ENCODE measurements around the gene ZBTB24.

The ZBTB24 gene

DNA sequence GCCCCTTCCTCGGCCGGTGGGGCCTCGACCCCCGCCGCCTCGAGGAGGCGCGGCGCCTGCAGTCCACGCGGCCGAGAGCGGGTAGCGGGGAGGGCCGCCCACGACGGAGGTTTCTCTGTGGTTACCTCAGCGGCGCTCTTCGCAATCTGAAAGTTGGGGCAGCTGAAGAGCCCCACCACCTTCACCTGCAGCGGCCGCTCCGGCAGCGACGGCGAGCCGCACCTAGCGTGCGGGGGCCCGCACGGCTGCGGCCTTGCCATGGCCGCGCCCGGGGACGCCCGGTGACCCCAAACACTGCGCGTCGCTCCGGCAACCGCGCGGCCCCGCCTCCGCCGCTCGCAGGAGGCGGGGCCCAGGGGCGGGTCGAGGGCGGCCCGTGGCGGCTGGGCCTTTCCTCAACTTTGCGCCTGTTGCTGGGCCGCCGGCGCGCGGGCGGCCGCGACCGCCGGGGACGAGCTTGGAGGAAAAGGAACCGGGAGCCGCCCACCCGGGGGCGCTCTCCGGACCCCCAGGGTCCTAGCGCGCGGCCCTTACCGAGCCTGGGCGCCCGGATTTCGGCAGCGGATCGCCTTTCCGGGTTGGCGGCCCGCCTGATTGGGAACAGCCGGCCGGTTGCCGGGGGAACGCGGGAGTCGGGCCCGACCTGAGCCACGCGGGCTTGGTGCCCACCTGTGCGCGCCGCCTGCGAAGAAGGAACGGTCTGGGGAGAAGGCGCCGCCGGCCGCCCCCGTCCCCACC is 42.5 kb downstream of the ZBTB24 start, which contains the start of the genes PPIL6 and SMPD2:
PPIL6 (minus strand) TSS at position 298 of the 738 bp plus-strand sequence; CDS start at position 260, 38 bp downstream.
SMPD2 (plus strand) TSS at position 394 of the 738 bp plus-strand sequence. CDS start 398 bp downstream, outside the sequence.
- peak within 1 kb of the TSS; percentile 87 for H3K27ac ChIP-seq
- DNase-seq (ENCODE audit: low spot score) = peak; percentile 81
- TF ChIP-seq, protein P1, sequence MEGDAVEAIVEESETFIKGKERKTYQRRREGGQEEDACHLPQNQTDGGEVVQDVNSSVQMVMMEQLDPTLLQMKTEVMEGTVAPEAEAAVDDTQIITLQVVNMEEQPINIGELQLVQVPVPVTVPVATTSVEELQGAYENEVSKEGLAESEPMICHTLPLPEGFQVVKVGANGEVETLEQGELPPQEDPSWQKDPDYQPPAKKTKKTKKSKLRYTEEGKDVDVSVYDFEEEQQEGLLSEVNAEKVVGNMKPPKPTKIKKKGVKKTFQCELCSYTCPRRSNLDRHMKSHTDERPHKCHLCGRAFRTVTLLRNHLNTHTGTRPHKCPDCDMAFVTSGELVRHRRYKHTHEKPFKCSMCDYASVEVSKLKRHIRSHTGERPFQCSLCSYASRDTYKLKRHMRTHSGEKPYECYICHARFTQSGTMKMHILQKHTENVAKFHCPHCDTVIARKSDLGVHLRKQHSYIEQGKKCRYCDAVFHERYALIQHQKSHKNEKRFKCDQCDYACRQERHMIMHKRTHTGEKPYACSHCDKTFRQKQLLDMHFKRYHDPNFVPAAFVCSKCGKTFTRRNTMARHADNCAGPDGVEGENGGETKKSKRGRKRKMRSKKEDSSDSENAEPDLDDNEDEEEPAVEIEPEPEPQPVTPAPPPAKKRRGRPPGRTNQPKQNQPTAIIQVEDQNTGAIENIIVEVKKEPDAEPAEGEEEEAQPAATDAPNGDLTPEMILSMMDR (conservative IDR thresholded peaks at IDR 0.05; ENCODE audit: low read depth) = no peak
- ChIA-PET CTCF (interaction anchor here (0.8 to 1.0 kb wide), 3 partner anchors 12 to 257 kb away, joined by 3 read pairs; no protein-coding TSS in a partner anchor), POLR2A (ENCODE audit: low non-redundant PET) (interaction anchor here (1.0 to 1.3 kb wide), 2 partner anchors 58 kb away, joined by 4 read pairs; partner anchors contain the start of gene CD164)

DNA sequence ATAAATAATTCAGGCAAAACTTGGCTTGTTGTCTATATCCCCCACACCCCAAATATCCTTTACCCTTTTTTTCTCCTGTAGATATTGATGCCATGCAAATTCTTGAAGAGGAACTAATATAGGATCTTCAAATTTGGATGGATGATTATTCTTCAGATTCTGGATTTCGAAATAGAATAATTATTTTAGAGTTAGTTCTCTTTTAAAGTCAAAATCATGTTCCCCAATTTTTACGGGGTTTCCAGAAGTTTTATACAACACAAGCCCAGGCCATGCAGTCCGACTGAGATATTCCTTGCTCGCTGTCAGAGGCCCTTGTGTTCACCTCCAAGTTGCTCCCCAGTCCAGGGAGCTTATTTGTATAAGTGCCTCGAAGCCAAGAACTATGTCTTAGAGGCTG is 47.0 kb downstream of the ZBTB24 start:
- TF ChIP-seq, protein P1 (conservative IDR thresholded peaks at IDR 0.05; ENCODE audit: low read depth) = no peak
- H3K27ac ChIP-seq = no peak overlapping the region
- no peak for DNase-seq (ENCODE audit: low spot score)
- ChIA-PET CTCF (interaction anchor here (0.6 to 1.2 kb wide), 3 partner anchors 53 to 248 kb away, joined by 3 to 5 read pairs (median 5); no protein-coding TSS in a partner anchor), POLR2A (ENCODE audit: low non-redundant PET) (no interaction called here)

DNA sequence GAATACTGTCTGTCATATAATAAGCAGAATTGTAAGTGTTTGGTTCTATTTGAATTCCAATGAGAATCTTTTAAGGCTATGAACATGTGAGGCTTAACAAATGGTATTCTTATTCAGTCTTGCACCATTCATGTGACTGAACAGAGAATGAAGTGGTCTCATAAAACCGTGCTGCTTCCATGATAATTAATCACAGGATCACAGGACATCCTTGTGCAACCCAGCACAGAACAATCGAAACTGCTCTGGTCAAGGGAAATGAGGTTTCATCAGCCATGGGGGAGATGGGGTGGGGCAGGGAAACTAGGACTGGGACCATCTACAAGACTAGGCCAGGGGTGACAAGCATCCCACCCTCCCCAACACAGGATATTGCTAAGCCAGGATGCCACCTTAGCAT is 48.6 kb downstream of the ZBTB24 start:
- POLR2A ChIA-PET (ENCODE audit: low non-redundant PET) = no interaction called here
- DNase-seq (ENCODE audit: low spot score) = no peak
- TF ChIP-seq, protein P1 (conservative IDR thresholded peaks at IDR 0.05; ENCODE audit: low read depth) = no peak
- H3K27ac ChIP-seq = no peak overlapping the region
- CTCF ChIA-PET = no interaction called here

GRCh38 chr6:109429496-109429895 is 53.5 kb downstream of the ZBTB24 start:
- ChIA-PET POLR2A (ENCODE audit: low non-redundant PET) (no interaction called here), CTCF (interaction anchor here (0.6 to 1.2 kb wide), 3 partner anchors 34 to 899 kb away, joined by 3 to 4 read pairs (median 3); no protein-coding TSS in a partner anchor)
- no peak for DNase-seq (ENCODE audit: low spot score)
- H3K27ac ChIP-seq = no peak overlapping the region
- TF ChIP-seq, protein P1 (conservative IDR thresholded peaks at IDR 0.05; ENCODE audit: low read depth) = no peak

DNA sequence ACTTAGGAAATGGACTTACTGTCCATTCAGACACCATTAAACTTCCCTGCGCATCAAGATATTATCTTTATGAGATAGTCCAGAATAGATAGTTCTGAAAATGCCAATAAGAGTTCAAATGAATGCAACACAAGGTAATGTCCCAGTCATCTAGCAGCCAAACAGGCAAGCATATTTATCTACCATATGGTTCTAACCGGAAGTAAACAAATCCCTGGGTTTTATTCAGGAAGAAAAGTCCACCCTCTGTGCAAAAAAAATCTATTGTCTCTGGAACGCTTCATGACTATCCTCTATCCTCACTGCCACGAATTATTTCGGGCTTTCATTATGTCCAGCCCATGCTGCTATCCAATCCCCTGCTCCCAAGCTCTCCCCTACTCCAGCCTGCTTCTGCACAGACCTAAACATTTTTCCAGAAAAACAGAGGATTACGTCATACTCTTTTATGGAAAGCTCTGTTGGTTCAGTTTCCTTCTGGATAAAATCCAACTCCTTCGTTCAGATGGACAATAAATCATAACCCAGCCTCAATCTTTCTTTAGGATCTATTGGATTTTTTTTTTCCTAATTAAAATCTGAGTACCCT is 54.0 kb downstream of the ZBTB24 start:
- POLR2A ChIA-PET (ENCODE audit: low non-redundant PET) = no interaction called here
- TF ChIP-seq, protein P1 (conservative IDR thresholded peaks at IDR 0.05; ENCODE audit: low read depth) = no peak

DNA sequence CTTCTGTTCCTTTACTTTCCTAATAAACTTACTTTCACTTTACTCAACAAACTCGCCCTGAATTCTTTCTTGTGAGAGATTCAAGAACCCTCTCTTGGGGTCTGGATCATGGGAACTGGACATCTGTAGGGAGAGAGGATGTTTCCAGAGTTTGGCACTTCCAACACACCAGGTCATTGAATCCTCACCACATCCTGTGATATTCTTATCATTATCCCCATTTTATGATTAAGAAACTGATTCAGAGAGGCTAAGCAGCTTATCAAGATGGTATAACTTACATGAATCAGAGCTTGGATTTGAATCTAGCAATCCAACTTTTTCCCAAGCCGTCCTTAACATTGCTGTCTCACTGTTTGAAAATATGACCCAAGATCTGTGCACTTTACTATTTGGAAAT is 58.1 kb downstream of the ZBTB24 start:
- TF ChIP-seq, protein P1 (conservative IDR thresholded peaks at IDR 0.05; ENCODE audit: low read depth) = no peak
- H3K27ac ChIP-seq = no peak overlapping the region
- no peak for DNase-seq (ENCODE audit: low spot score)
- CTCF ChIA-PET = interaction anchor here (1.1 kb wide), 1 partner anchor 21 kb away, joined by 3 read pairs; no protein-coding TSS in a partner anchor
- POLR2A ChIA-PET (ENCODE audit: low non-redundant PET) = no interaction called here

More for the DNA sequence above, 54.0 kb downstream of the ZBTB24 start:
- H3K27ac ChIP-seq = no peak overlapping the region
- CTCF ChIA-PET = interaction anchor here (0.6 to 1.2 kb wide), 2 partner anchors 35 to 56 kb away, joined by 3 read pairs; no protein-coding TSS in a partner anchor
- no peak for DNase-seq (ENCODE audit: low spot score)

All from RWPE1 (cell line).